ENCODE data around the gene TSC22D4. TPM values are rescaled to one million over a fixed set of nuclear protein-coding genes. Genes with fewer than 3 reads are reported as not detected.
"Not testable (repeated sequence)": the region's sequence is repeated elsewhere in the genome, so short reads cannot be mapped to it uniquely, and the experiment has no call there.

TSC22D4 gene
- total RNA-seq, 2 donors from 2014 or later = 25.7 to 45.5 TPM

- Histone ChIP-seq H3K4me3 (no peak overlapping the region), H3K4me1 (ENCODE audit: control insufficient read depth in 1 of 2, low read depth in 2 of 2) (no peaks in the 10 kb centered on the region), H3K36me3 (no peaks in the 10 kb centered on the region), H3K27ac (no peak overlapping the region), H3K27me3 (replicated peaks; ENCODE audit: insufficient read depth) (no peaks in the 10 kb centered on the region), H3K9me3 (no peaks in the 10 kb centered on the region)
- ATAC-seq (ENCODE audit: insufficient number of reproducible peaks, low FRiP score, low read depth) (no peak), DNase-seq (ENCODE audit: low spot score) (no peak)
- TF ChIP-seq CTCF (IDR thresholded peaks at IDR 0.05) = no peak
These were observed 35.7 kb downstream of the TSC22D4 start for GRCh38 chr7:100443096-100443840.

- DNase-seq (ENCODE audit: low spot score) (no peak), ATAC-seq (ENCODE audit: insufficient number of reproducible peaks, low FRiP score, low read depth) (no peak)
- TF ChIP-seq CTCF (IDR thresholded peaks at IDR 0.05) = no peak
- Histone ChIP-seq H3K27ac (no peak overlapping the region), H3K36me3 (no peaks in the 10 kb centered on the region), H3K27me3 (replicated peaks; ENCODE audit: insufficient read depth) (no peaks in the 10 kb centered on the region), H3K9me3 (no peaks in the 10 kb centered on the region), H3K4me3 (no peak overlapping the region), H3K4me1 (ENCODE audit: control insufficient read depth in 1 of 2, low read depth in 2 of 2) (no peaks in the 10 kb centered on the region)
These were observed 37.1 kb downstream of the TSC22D4 start for GRCh38 chr7:100441641-100442535.

- not testable (repeated sequence) for H3K36me3 ChIP-seq; H3K9me3 ChIP-seq; H3K27ac ChIP-seq; DNase-seq (ENCODE audit: low spot score); H3K27me3 ChIP-seq (replicated peaks; ENCODE audit: insufficient read depth); ATAC-seq (ENCODE audit: insufficient number of reproducible peaks, low FRiP score, low read depth); H3K4me3 ChIP-seq
- peaks cover 5 to 13% of the 10 kb centered on the region in 2 donors for H3K4me1 ChIP-seq (ENCODE audit: control insufficient read depth in 1 of 2, low read depth in 2 of 2)
These were observed 39.8 kb downstream of the TSC22D4 start for GRCh38 chr7:100439244-100439643.

GRCh38 chr7:100438731-100439130, 40.3 kb downstream of the TSC22D4 start:
- DNase-seq (ENCODE audit: low spot score); H3K4me3 ChIP-seq; H3K27me3 ChIP-seq (replicated peaks; ENCODE audit: insufficient read depth); H3K36me3 ChIP-seq; H3K27ac ChIP-seq; H3K9me3 ChIP-seq; ATAC-seq (ENCODE audit: insufficient number of reproducible peaks, low FRiP score, low read depth): not testable (repeated sequence)
- peaks cover 5 to 14% of the 10 kb centered on the region in 2 donors for H3K4me1 ChIP-seq (ENCODE audit: control insufficient read depth in 1 of 2, low read depth in 2 of 2)

- H3K36me3 ChIP-seq = peaks cover 9% of the 10 kb centered on the region
- no peak for TF ChIP-seq CTCF (IDR thresholded peaks at IDR 0.05)
- no peak for DNase-seq (ENCODE audit: low spot score)
- no peak overlapping the region for H3K4me3 ChIP-seq
- no peaks in the 10 kb centered on the region for H3K27me3 ChIP-seq (replicated peaks; ENCODE audit: insufficient read depth)
- H3K4me1 ChIP-seq (ENCODE audit: control insufficient read depth in 1 of 2, low read depth in 2 of 2) = peaks cover 5 to 15% of the 10 kb centered on the region in 2 donors
- no peak overlapping the region for H3K27ac ChIP-seq
- ATAC-seq (ENCODE audit: insufficient number of reproducible peaks, low FRiP score, low read depth) = no peak
- H3K9me3 ChIP-seq = no peaks in the 10 kb centered on the region
These were observed 40.8 kb downstream of the TSC22D4 start for GRCh38 chr7:100438172-100438571.
